IMR-90 (cell line): Measurements from ENCODE around the gene ROBO2. TPM values are rescaled to one million over a fixed set of nuclear protein-coding genes. Genes with fewer than 3 reads are reported as not detected.

Experiments used
- ATAC-seq: fragments of 200-7000 bp; cut with Tn5 transposase; 2 replicates; pipeline ENCODE4 v1.9.1; 2020; ENCODE audit warnings: low read depth, mild to moderate bottlenecking, moderate library complexity
- BruUV-seq: library from RNA; stranded (reverse); fragments of 400-500 nt; replicated peaks from 2 replicates; lab custom pipeline; 2021; lab: Mats Ljungman, UMichigan
- CTCF ChIA-PET: fragments of 300-600 bp; formaldehyde crosslinking; extraction: SDS; loops from one replicate; lab custom pipeline; 2021; ENCODE audit warnings: antibody characterized with exemption; lab: Yijun Ruan, JAX
- POLR2A ChIA-PET: fragments of 300-600 bp; sonication (Branson Sonifier 250); formaldehyde crosslinking; loops from one replicate; lab custom pipeline; 2022; ENCODE audit warnings: antibody characterized with exemption; ENCODE audit not compliant: unreplicated experiment; lab: Charles Lee
- DNase-seq: peaks from one replicate; pipeline ENCODE4 v3.0.0; 2013
- H2AFZ ChIP-seq: replicated peaks from 2 replicates; pipeline ENCODE3; 2013; ENCODE audit warnings: low read length, mild to moderate bottlenecking; ENCODE audit not compliant: poor library complexity
- H2AK5ac ChIP-seq: 2 replicates; pipeline ENCODE4 v1.6.1; 2013; ENCODE audit warnings: low read depth, low read length, inconsistent platforms
- H2AK9ac ChIP-seq: replicated peaks from 2 replicates; pipeline ENCODE3; 2013; ENCODE audit warnings: mild to moderate bottlenecking, low read depth, low read length, moderate library complexity; ENCODE audit not compliant: poor library complexity
- H2BK120ac ChIP-seq: 2 replicates; pipeline ENCODE4 v1.6.1; 2013; ENCODE audit warnings: low read depth, low read length, inconsistent platforms
- H2BK15ac ChIP-seq: 3 replicates; pipeline ENCODE4 v1.6.1; 2013; ENCODE audit warnings: low read depth, low read length, inconsistent platforms
- H2BK20ac ChIP-seq: 2 replicates; pipeline ENCODE4 v1.6.1; 2013; ENCODE audit warnings: low read depth, mild to moderate bottlenecking, inconsistent platforms, low read length, moderate library complexity
- H2BK5ac ChIP-seq: 2 replicates; pipeline ENCODE4 v1.6.1; 2013; ENCODE audit warnings: mild to moderate bottlenecking, low read depth, low read length, inconsistent platforms; ENCODE audit not compliant: poor library complexity, severe bottlenecking
- H3K14ac ChIP-seq: replicated peaks from 2 replicates; pipeline ENCODE4 v1.6.1; 2013; ENCODE audit warnings: low read depth, low read length, inconsistent platforms
- H3K18ac ChIP-seq: 2 replicates; pipeline ENCODE4 v1.6.1; 2013; ENCODE audit warnings: low read depth, low read length, control low read depth
- H3K23ac ChIP-seq: 2 replicates; pipeline ENCODE4 v1.6.1; 2013; ENCODE audit warnings: low read depth, low read length, inconsistent platforms
- H3K27ac ChIP-seq: 2 replicates; pipeline ENCODE4 v1.5.1; 2013; ENCODE audit warnings: mild to moderate bottlenecking, control low read depth, low read length; ENCODE audit not compliant: insufficient read depth
- H3K27me3 ChIP-seq: 2 replicates; pipeline ENCODE4 v1.6.1; 2013; ENCODE audit warnings: low read length; ENCODE audit not compliant: control insufficient read depth, insufficient read depth
- H3K36me3 ChIP-seq: 2 replicates; pipeline ENCODE4 v1.6.1; 2013; ENCODE audit warnings: low read length, mixed read lengths; ENCODE audit not compliant: control insufficient read depth, insufficient read depth
- H3K4ac ChIP-seq: 2 replicates; pipeline ENCODE4 v1.6.1; 2013; ENCODE audit warnings: low read depth, low read length, inconsistent platforms
- H3K4me1 ChIP-seq: 2 replicates; pipeline ENCODE4 v1.6.1; 2013; ENCODE audit warnings: low read length, mixed read lengths; ENCODE audit not compliant: control insufficient read depth, insufficient read depth
- H3K4me2 ChIP-seq: 2 replicates; pipeline ENCODE4 v1.6.1; 2013; ENCODE audit warnings: low read depth, mild to moderate bottlenecking, control low read depth, low read length, moderate library complexity
- H3K4me3 ChIP-seq: 2 replicates; pipeline ENCODE4 v1.5.1; 2013; ENCODE audit warnings: low read depth, mild to moderate bottlenecking, control low read depth, low read length, moderate library complexity; ENCODE audit not compliant: insufficient read depth
- H3K56ac ChIP-seq: 2 replicates; pipeline ENCODE4 v1.6.1; 2013; ENCODE audit warnings: low read length, inconsistent platforms; ENCODE audit not compliant: insufficient read depth; ENCODE audit errors: extremely low read depth
- H3K79me1 ChIP-seq, 2 experiments: 2 replicates each; pipeline ENCODE4 v1.6.1; 2013; ENCODE audit warnings: low read length in 2 of 2, inconsistent platforms in 1 of 2, low read depth in 1 of 2
- H3K9ac ChIP-seq: 2 replicates; pipeline ENCODE4 v1.6.1; 2013; ENCODE audit warnings: low read depth, low read length, control low read depth
- H3K9me1 ChIP-seq: 2 replicates; pipeline ENCODE4 v1.6.1; 2013; ENCODE audit warnings: low read length, inconsistent platforms; ENCODE audit not compliant: insufficient read depth
- H3K9me3 ChIP-seq: 2 replicates; pipeline ENCODE4 v1.6.1; 2013; ENCODE audit warnings: low read length; ENCODE audit not compliant: control insufficient read depth, insufficient read depth
- H4K20me1 ChIP-seq: 2 replicates; pipeline ENCODE4 v1.6.1; 2013; ENCODE audit warnings: low read length, inconsistent platforms; ENCODE audit not compliant: insufficient read depth
- H4K5ac ChIP-seq: 2 replicates; pipeline ENCODE4 v1.6.1; 2013; ENCODE audit warnings: mild to moderate bottlenecking, low read depth, low read length, control low read depth
- H4K8ac ChIP-seq, 2 experiments: 2 replicates each; pipeline ENCODE4 v1.6.1; 2013; ENCODE audit warnings: low read depth in 2 of 2, low read length in 2 of 2, control low read depth in 1 of 2, inconsistent platforms in 1 of 2
- H4K91ac ChIP-seq: 2 replicates; pipeline ENCODE4 v1.6.1; 2013; ENCODE audit warnings: low read depth, low read length, inconsistent platforms; ENCODE audit not compliant: insufficient read depth
- BHLHE40 ChIP-seq: fragments of 150-350 bp; IDR thresholded peaks from 2 replicates; pipeline ENCODE4 v1.6.1; 2016; ENCODE audit warnings: mild to moderate bottlenecking, low read depth, low read length
- CEBPB ChIP-seq: IDR thresholded peaks from 2 replicates; pipeline ENCODE4 v1.6.1; 2012; ENCODE audit warnings: low read depth, low read length, improper control_type of control experiment
- CHD1 ChIP-seq: IDR thresholded peaks from 2 replicates; pipeline ENCODE4 v1.6.1; 2012; ENCODE audit warnings: low read depth, low read length, improper control_type of control experiment
- CTCF ChIP-seq: conservative IDR thresholded peaks from 2 replicates; pipeline ENCODE4 v1.5.1; 2012; ENCODE audit warnings: mild to moderate bottlenecking, low read depth, low read length, improper control_type of control experiment
- ELK1 ChIP-seq: fragments of 150-350 bp; IDR thresholded peaks from 2 replicates; pipeline ENCODE4 v1.6.1; 2016; ENCODE audit warnings: low read depth, mild to moderate bottlenecking, low read length, moderate library complexity, borderline replicate concordance
- FOS ChIP-seq: fragments of 150-350 bp; IDR thresholded peaks from 2 replicates; pipeline ENCODE4 v1.6.1; 2016; ENCODE audit warnings: low read depth, low read length
- MAFK ChIP-seq: IDR thresholded peaks from 2 replicates; pipeline ENCODE4 v1.6.1; 2012; ENCODE audit warnings: low read depth, low read length, improper control_type of control experiment
- MAZ ChIP-seq: IDR thresholded peaks from 2 replicates; pipeline ENCODE4 v1.6.1; 2012; ENCODE audit warnings: low read depth, mild to moderate bottlenecking, low read length, improper control_type of control experiment, moderate library complexity, borderline replicate concordance
- MXI1 ChIP-seq: IDR thresholded peaks from 2 replicates; pipeline ENCODE4 v1.6.1; 2012; ENCODE audit warnings: low read depth, mild to moderate bottlenecking, low read length, moderate library complexity, borderline replicate concordance
- NFE2L2 ChIP-seq: fragments of 150-350 bp; IDR thresholded peaks from 2 replicates; pipeline ENCODE4 v1.6.1; 2016; ENCODE audit warnings: low read depth, mild to moderate bottlenecking, low read length
- POLR2A ChIP-seq: IDR thresholded peaks from 2 replicates; pipeline ENCODE4 v1.6.1; 2012; ENCODE audit warnings: mild to moderate bottlenecking, low read depth, low read length
- RAD21 ChIP-seq: IDR thresholded peaks from 2 replicates; pipeline ENCODE4 v1.6.1; 2012; ENCODE audit warnings: low read length, improper control_type of control experiment
- RCOR1 ChIP-seq: IDR thresholded peaks from 2 replicates; pipeline ENCODE4 v1.6.1; 2012; ENCODE audit warnings: mild to moderate bottlenecking, low read length, improper control_type of control experiment; ENCODE audit not compliant: insufficient replicate concordance
- RFX5 ChIP-seq: IDR thresholded peaks from 2 replicates; pipeline ENCODE4 v1.8.0; 2012; ENCODE audit warnings: low read depth, mild to moderate bottlenecking, low read length, moderate library complexity
- SMC3 ChIP-seq: fragments of 150-350 bp; IDR thresholded peaks from 2 replicates; pipeline ENCODE4 v1.6.1; 2016; ENCODE audit warnings: low read depth, mild to moderate bottlenecking, antibody characterized with exemption, low read length, moderate library complexity
- USF2 ChIP-seq: fragments of 150-350 bp; IDR thresholded peaks from 2 replicates; pipeline ENCODE4 v1.6.1; 2017; ENCODE audit warnings: mild to moderate bottlenecking, antibody characterized with exemption, low read length, low read depth
- WGBS, 2 experiments: methylation state at CpG; one replicate each; pipeline versions ENCODE4 v1.1.5 to v1.1.7; 2013; ENCODE audit warnings: missing lambda C conversion rate in 2 of 2; ENCODE audit not compliant: insufficient read length in 1 of 2; ENCODE audit errors: extremely low coverage in 2 of 2; 5-methylcytosine and 5-hydroxymethylcytosine counted together
- dilution Hi-C: fragments of 300-500 bp; cut with HindIII; formaldehyde crosslinking; loops from one replicate; pipeline ENCODE4 v1.14.3; 2018; ENCODE audit warnings: low sequenced_read_pairs; ENCODE audit not compliant: unreplicated experiment
- in situ Hi-C: fragments of 300-500 bp; cut with MboI; formaldehyde crosslinking; loops from 3 replicates; pipeline ENCODE4 v1.14.3; 2019; ENCODE audit warnings: low sequenced_read_pairs, inconsistent platforms, mixed read lengths
- intact Hi-C: fragments of 100-400 bp; cut with micrococcal nuclease; formaldehyde crosslinking; loops from 2 replicates; pipeline ENCODE4 v1.10.0; 2022
- polyA plus RNA-seq, 3 experiments: library from polyadenylated mRNA; depleted of rRNA; stranded (reverse); fragments of >200 nt; gene quantifications; 2 replicates each; pipeline ENCODE4 v1.2.3, GENCODE V29; 2012; ENCODE audit warnings: low replicate concordance in 1 of 3
- total RNA-seq: library from RNA; depleted of rRNA; stranded (reverse); fragments of >200 nt; gene quantifications from 2 replicates; pipeline ENCODE4 v1.2.3, GENCODE V29; 2012

Gene ROBO2
- total and polyA plus RNA-seq, 2 of the 4 experiments (the other 2 are of a cell fraction) = 9.3 to 14.5 TPM

- no peak overlapping the region for H3K4me3 ChIP-seq
- H2AK9ac ChIP-seq = no peak overlapping the region
- no peaks in the 10 kb centered on the region for H3K36me3 ChIP-seq
- no peak overlapping the region for H3K18ac ChIP-seq
- H2AFZ ChIP-seq = no peak overlapping the region
- ChIA-PET CTCF (no interaction called here), POLR2A (interaction anchor here (0.5 kb wide), 1 partner anchor 13 kb away, joined by 4 read pairs; no protein-coding TSS in a partner anchor)
- no peak overlapping the region for H4K91ac ChIP-seq
- no peak overlapping the region for H4K8ac ChIP-seq
- H2BK15ac ChIP-seq = no peak overlapping the region
- H3K23ac ChIP-seq = no peak overlapping the region
- no peak overlapping the region for H3K14ac ChIP-seq
- H2AK5ac ChIP-seq = no peak overlapping the region
- no peaks in the 10 kb centered on the region for H3K9me1 ChIP-seq
- no peak overlapping the region for H3K56ac ChIP-seq
- H2BK5ac ChIP-seq = no peak overlapping the region
- in situ Hi-C loops = no loop called here
- H3K9me3 ChIP-seq = no peaks in the 10 kb centered on the region
- no CpG with 5 or more reads among the region's 1 CpG for WGBS, 2 experiments
- H3K9ac ChIP-seq = no peak overlapping the region
- no peak overlapping the region for H2BK120ac ChIP-seq
- no peaks in the 10 kb centered on the region for H3K27me3 ChIP-seq
- no peaks in the 10 kb centered on the region for H3K79me1 ChIP-seq
- no TSS peak for BruUV-seq
- no peaks in the 10 kb centered on the region for H4K20me1 ChIP-seq
- H3K4ac ChIP-seq = no peak overlapping the region
- ATAC-seq (no peak), DNase-seq (no peak)
- H2BK20ac ChIP-seq = no peak overlapping the region
- H3K27ac ChIP-seq = no peak overlapping the region
- intact Hi-C loops = no loop called here
- H3K4me2 ChIP-seq = no peak overlapping the region
- H4K5ac ChIP-seq = no peak overlapping the region
- TF ChIP-seq MAZ = no peak
- no peak for TF ChIP-seq CTCF
- TF ChIP-seq ELK1 = no peak
- TF ChIP-seq RFX5 = no peak
- TF ChIP-seq RCOR1 = no peak
- no peak for TF ChIP-seq CEBPB
- no peak for TF ChIP-seq SMC3
- no peak for TF ChIP-seq FOS
- no peak for TF ChIP-seq MXI1
- TF ChIP-seq CHD1 = no peak
- TF ChIP-seq USF2 = no peak
- no peak for TF ChIP-seq BHLHE40
- TF ChIP-seq RAD21 = no peak
- no peak for TF ChIP-seq POLR2A
- no peak for TF ChIP-seq NFE2L2
- no peak for TF ChIP-seq MAFK
- no peaks in the 10 kb centered on the region for H3K4me1 ChIP-seq
- dilution Hi-C loops = no loop called here
Observed at GRCh38 chr3:77271306-77271705, 231.4 kb downstream of the ROBO2 start.
